Tibial nerve (tissue), 4 donors: Measurements from ENCODE around the gene C1orf232. TPM values are rescaled to one million over a fixed set of nuclear protein-coding genes. Genes with fewer than 3 reads are reported as not detected.

ENCODE experiments used
- DNase-seq, 2 donors: peaks; one replicate each; pipeline ENCODE4 v3.0.0-alpha.2; 2019; ENCODE audit warnings: low spot score in 2 of 2
- H3K27ac ChIP-seq, 4 donors: fragments of 200-600 bp; sonication (generic) in 3 of 4; one replicate each; pipeline ENCODE4 v1.5.1; 2017 to 2019; ENCODE audit warnings: mild to moderate bottlenecking in 1 of 4
- H3K27me3 ChIP-seq, 2 donors: fragments of 200-600 bp; sonication (generic) in 1 of 2; one replicate each; pipeline versions ENCODE4 v1.5.1 to v1.6.0; 2017 to 2019
- H3K36me3 ChIP-seq, 3 donors: fragments of 200-600 bp; sonication (generic); one replicate each; pipeline ENCODE4 v1.5.1; 2018 to 2019
- H3K4me1 ChIP-seq, 4 donors: fragments of 200-600 bp; sonication (generic) in 3 of 4; one replicate each; pipeline ENCODE4 v1.5.1; 2017 to 2019
- H3K4me3 ChIP-seq, 4 donors: fragments of 200-600 bp; sonication (generic) in 3 of 4; one replicate each; pipeline ENCODE4 v1.5.1; 2017 to 2019; ENCODE audit warnings: mild to moderate bottlenecking in 1 of 4, moderate library complexity in 1 of 4
- H3K9me3 ChIP-seq, 4 donors: fragments of 200-600 bp; sonication (generic) in 3 of 4; one replicate each; pipeline ENCODE4 v1.5.1; 2017 to 2019
- CTCF ChIP-seq, 5 experiments: fragments of 200-600 bp in 3 of 5; fragments of 450-650 bp in 2 of 5; sonication (generic) in 3 of 5; IDR thresholded peaks; one replicate each; pipeline ENCODE4 v1.5.1; 2016 to 2019; ENCODE audit warnings: antibody characterized with exemption in 5 of 5, mild to moderate bottlenecking in 3 of 5, moderate library complexity in 2 of 5
- EP300 ChIP-seq, 2 donors: sonication (generic); formaldehyde crosslinking; IDR thresholded peaks; one replicate each; pipeline ENCODE4 v1.6.1; 2017; ENCODE audit warnings: antibody characterized with exemption in 2 of 2, mild to moderate bottlenecking in 1 of 2
- POLR2A ChIP-seq, 2 donors: fragments of 450-650 bp; IDR thresholded peaks; one replicate each; pipeline ENCODE4 v1.6.1; 2017; ENCODE audit warnings: antibody characterized with exemption in 2 of 2, mild to moderate bottlenecking in 2 of 2, moderate library complexity in 2 of 2
- WGBS, 2 donors: methylation state at CpG; one replicate each; pipeline ENCODE4 v1.1.5; 2018; 5-methylcytosine and 5-hydroxymethylcytosine counted together
- total RNA-seq, 4 donors: library from RNA; depleted of rRNA; stranded (reverse); fragments of >200 nt; gene quantifications; one replicate each; pipeline ENCODE4 v1.1.0, GENCODE V29; 2016

C1orf232 gene
- total RNA-seq, 4 donors from 2014 or later = not detected

DNA sequence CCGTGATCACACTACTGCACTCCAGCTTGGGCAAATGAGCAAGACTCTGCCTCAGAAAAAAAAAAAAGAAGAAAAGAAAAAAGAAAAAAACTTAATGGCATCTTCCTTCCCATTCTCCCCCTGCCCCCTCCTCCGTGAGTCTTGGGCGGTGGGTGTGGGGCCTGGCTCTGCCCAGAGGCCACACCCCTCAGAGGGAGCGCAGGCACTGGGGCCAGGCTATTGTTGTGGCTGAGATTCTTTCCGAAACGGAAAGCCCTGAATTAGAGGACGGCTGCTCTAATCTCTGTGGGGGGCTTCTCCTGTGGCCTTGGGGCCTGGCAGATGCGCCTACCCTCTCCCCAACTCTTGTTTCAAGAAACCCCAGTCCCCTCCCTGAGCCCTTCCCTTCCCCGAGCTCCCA, 14.0 kb downstream of the C1orf232 start:
- no peaks in the 10 kb centered on the region for H3K36me3 ChIP-seq
- 29 to 46% methylated on average over 9 of the region's 9 CpGs for WGBS, 2 donors
- no peaks in the 10 kb centered on the region for H3K4me1 ChIP-seq
- TF ChIP-seq EP300 (IDR thresholded peaks at IDR 0.05) (no peak), POLR2A (IDR thresholded peaks at IDR 0.05) (no peak), CTCF (IDR thresholded peaks at IDR 0.05) (no peak)
- DNase-seq = no peak
- H3K27ac ChIP-seq = peak overlapping the region in 1 of 4 donors; percentile 3
- H3K4me3 ChIP-seq = no peak overlapping the region
- H3K27me3 ChIP-seq = peaks cover 0 to 48% of the 10 kb centered on the region in 2 donors
- no peaks in the 10 kb centered on the region for H3K9me3 ChIP-seq

DNA sequence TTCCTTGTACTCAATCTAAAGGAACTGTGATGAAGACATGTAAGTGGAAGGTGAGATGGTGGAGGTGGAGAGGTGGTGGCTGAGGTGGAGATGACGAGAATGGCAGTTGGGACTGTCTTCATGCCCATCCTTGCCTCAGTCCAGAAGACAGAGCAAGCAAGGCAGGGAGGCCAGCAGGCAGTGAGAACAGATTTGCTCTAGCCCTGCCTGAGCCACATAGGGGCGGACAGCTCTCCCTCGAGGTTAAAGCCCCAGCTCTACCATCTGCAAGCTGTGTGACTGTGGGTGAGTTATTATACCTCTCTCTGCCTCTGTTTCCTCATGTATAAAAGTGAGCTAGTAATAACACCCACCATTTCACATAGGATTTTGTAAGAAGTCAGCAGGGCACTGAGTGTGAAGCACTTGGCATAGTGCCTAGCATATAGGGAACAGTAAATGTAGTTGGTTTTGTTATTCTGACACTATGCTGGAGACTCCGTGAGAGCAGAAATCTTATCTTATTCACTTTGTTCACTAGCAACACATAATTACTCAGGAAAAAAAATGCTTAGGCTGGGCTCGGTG, 14.7 kb downstream of the C1orf232 start:
- H3K9me3 ChIP-seq = no peaks in the 10 kb centered on the region
- H3K27ac ChIP-seq = no peak overlapping the region
- DNase-seq = no peak
- H3K4me3 ChIP-seq = no peak overlapping the region
- 50 to 69% methylated on average over 5 of the region's 5 CpGs for WGBS, 2 donors
- H3K27me3 ChIP-seq = peaks cover 0 to 42% of the 10 kb centered on the region in 2 donors
- H3K36me3 ChIP-seq = no peaks in the 10 kb centered on the region
- no peaks in the 10 kb centered on the region for H3K4me1 ChIP-seq
- no peak for TF ChIP-seq POLR2A (IDR thresholded peaks at IDR 0.05)
- TF ChIP-seq CTCF (IDR thresholded peaks at IDR 0.05) = no peak
- no peak for TF ChIP-seq EP300 (IDR thresholded peaks at IDR 0.05)

GRCh38 chr1:26148887-26149286, 19.9 kb downstream of the C1orf232 start:
- H3K9me3 ChIP-seq = no peaks in the 10 kb centered on the region
- TF ChIP-seq CTCF (IDR thresholded peaks at IDR 0.05) (no peak), EP300 (IDR thresholded peaks at IDR 0.05) (no peak), POLR2A (IDR thresholded peaks at IDR 0.05) (no peak)
- DNase-seq = no peak
- no peaks in the 10 kb centered on the region for H3K36me3 ChIP-seq
- H3K4me1 ChIP-seq = peaks cover 0 to 6% (median 0%) of the 10 kb centered on the region in 4 donors
- H3K27ac ChIP-seq = no peak overlapping the region
- no peaks in the 10 kb centered on the region for H3K27me3 ChIP-seq
- no peak overlapping the region for H3K4me3 ChIP-seq

DNA sequence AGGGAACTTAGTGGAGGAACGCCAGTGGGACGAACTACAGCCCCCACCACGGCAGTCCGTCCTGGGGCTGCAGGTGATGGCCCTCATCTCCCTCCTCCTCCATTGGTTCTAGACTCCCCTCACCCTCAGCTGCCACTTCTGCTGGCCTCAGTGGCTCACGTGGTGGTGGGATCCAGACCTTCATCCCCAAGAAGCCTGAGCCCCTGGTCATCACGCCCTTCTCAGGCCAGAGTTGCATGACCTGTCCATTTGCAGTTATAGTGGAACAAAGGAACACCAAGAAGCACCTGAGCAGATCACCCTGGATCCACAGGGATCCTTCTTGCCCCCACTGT, 22.8 kb downstream of the C1orf232 start:
- DNase-seq = no peak
- no peak overlapping the region for H3K27ac ChIP-seq
- TF ChIP-seq CTCF (IDR thresholded peaks at IDR 0.05) = no peak
- no peak for TF ChIP-seq EP300 (IDR thresholded peaks at IDR 0.05)
- no peak for TF ChIP-seq POLR2A (IDR thresholded peaks at IDR 0.05)
- 42 to 63% methylated on average over 6 of the region's 6 CpGs for WGBS, 2 donors
- no peak overlapping the region for H3K4me3 ChIP-seq
- no peaks in the 10 kb centered on the region for H3K9me3 ChIP-seq
- peaks cover 0 to 6% (median 0%) of the 10 kb centered on the region in 4 donors for H3K4me1 ChIP-seq
- no peaks in the 10 kb centered on the region for H3K36me3 ChIP-seq
- no peaks in the 10 kb centered on the region for H3K27me3 ChIP-seq

- peak; percentile 56 to 86 for DNase-seq
- no peak overlapping the region for H3K27ac ChIP-seq
- no peaks in the 10 kb centered on the region for H3K27me3 ChIP-seq
- H3K36me3 ChIP-seq = no peaks in the 10 kb centered on the region
- H3K4me1 ChIP-seq = peaks cover 0 to 6% (median 0%) of the 10 kb centered on the region in 4 donors
- H3K4me3 ChIP-seq = no peak overlapping the region
- no peaks in the 10 kb centered on the region for H3K9me3 ChIP-seq
- 29 to 31% methylated on average over 18 to 19 of the region's 19 CpGs for WGBS, 2 donors
- peak; percentile 69 to 87 (median 79) for TF ChIP-seq CTCF (IDR thresholded peaks at IDR 0.05)
- TF ChIP-seq EP300 (IDR thresholded peaks at IDR 0.05) = no peak
These were observed 23.5 kb downstream of the C1orf232 start for GRCh38 chr1:26145041-26145959.
